NCI-H1105 (cell line): ENCODE measurements around the gene PADI6.
A peak's percentile ranks its signal among the peaks of the same experiment; 100 is the strongest.

Experiments
- DNase-seq: peaks from one replicate; lab custom pipeline; 2025; lab: John Stamatoyannopoulos, UW

PADI6 gene

GRCh38 chr1:17436380-17437174 lies 64.6 kb downstream of the PADI6 start:
- DNase-seq, result no peak

- DNase-seq, result no peak
These were observed 65.2 kb downstream of the PADI6 start for GRCh38 chr1:17437260-17437579.

- DNase-seq, result peak; percentile 61
These were observed 65.8 kb downstream of the PADI6 start for GRCh38 chr1:17437580-17438317.

- DNase-seq, result peak; percentile 67
These were observed 66.6 kb downstream of the PADI6 start for GRCh38 chr1:17438318-17439249.

- DNase-seq, result peak; percentile 65
These were observed 67.5 kb downstream of the PADI6 start, which contains the start of gene RCC2 for GRCh38 chr1:17439250-17440073. Gene RCC2 (minus strand): TSS chr1:17439677. CDS start chr1:17438514, 1,163 bp downstream.

- no peak for DNase-seq
These were observed 68.3 kb downstream of the PADI6 start for GRCh38 chr1:17440074-17440826.

- DNase-seq, result no peak
These were observed 68.8 kb downstream of the PADI6 start for GRCh38 chr1:17440827-17441168.

- no peak for DNase-seq
These were observed 69.4 kb downstream of the PADI6 start for GRCh38 chr1:17441265-17441992.

- DNase-seq, result no peak
These were observed 70.0 kb downstream of the PADI6 start for GRCh38 chr1:17441993-17442357.

- no peak for DNase-seq
These were observed 70.8 kb downstream of the PADI6 start for GRCh38 chr1:17442841-17443240.

- DNase-seq, result no peak
These were observed 75.6 kb downstream of the PADI6 start for GRCh38 chr1:17447501-17447992.
